ENCODE measurements around the gene PTPRG. TPM values are rescaled to one million over a fixed set of nuclear protein-coding genes. Genes with fewer than 3 reads are reported as not detected.

The PTPRG gene
- total and polyA plus RNA-seq, 2 donors (not counting 3 experiments of a cell fraction or from before 2014, with no cell fraction given), result 8.9 to 39.1 TPM

- no peaks in the 10 kb centered on the region for H3K4me1 ChIP-seq (ENCODE audit: control insufficient read depth, extremely low read depth, insufficient read depth, low read length)
- no peak overlapping the region for H3K4me2 ChIP-seq (ENCODE audit: insufficient read depth, low read length)
- H2AFZ ChIP-seq (ENCODE audit: low read depth, low read length), result no peak overlapping the region
- no peaks in the 10 kb centered on the region for H3K79me2 ChIP-seq (ENCODE audit: control insufficient read depth, insufficient read depth, low read length)
- no peak for DNase-seq (ENCODE audit: low read depth, low spot score)
- no peaks in the 10 kb centered on the region for H3K9me1 ChIP-seq (replicated peaks; ENCODE audit: control insufficient read depth, extremely low read depth, insufficient read depth, low read length)
- POLR2A ChIA-PET, result no interaction called here
- no peaks in the 10 kb centered on the region for H3K9me3 ChIP-seq (replicated peaks; ENCODE audit: control insufficient read depth, insufficient read depth, low read length)
- H3K9ac ChIP-seq (replicated peaks; ENCODE audit: extremely low read depth, insufficient read depth, low read length), result no peak overlapping the region
- CTCF ChIA-PET, result no interaction called here
- no peaks in the 10 kb centered on the region for H3K36me3 ChIP-seq (ENCODE audit: control insufficient read depth in 2 of 2, extremely low read depth in 1 of 2, insufficient read depth in 2 of 2, low read length in 2 of 2)
- no peak overlapping the region for H3K27ac ChIP-seq (ENCODE audit: insufficient read depth, low read depth, low read length)
- no peak for FAIRE-seq
- peaks cover 2% of the 10 kb centered on the region in 2 experiments for H3K27me3 ChIP-seq (ENCODE audit: control insufficient read depth in 2 of 2, insufficient read depth in 2 of 2, low read length in 2 of 2)
- intact Hi-C loops (cut with micrococcal nuclease) (no loop called here), dilution Hi-C loops (cut with MboI; ENCODE audit: extremely low pct_ligation_motif_present, low sequenced_read_pairs) (no loop called here)
- BruUV-seq (replicated peaks), result no TSS peak
- TF ChIP-seq JUN (IDR thresholded peaks at IDR 0.05; ENCODE audit: borderline replicate concordance, insufficient read depth, insufficient read length, low read depth), result no peak
- no peak for TF ChIP-seq GATA2 (IDR thresholded peaks at IDR 0.05; ENCODE audit: insufficient read depth, insufficient read length, low read depth, low read length)
- no peak for TF ChIP-seq POLR2A (IDR thresholded peaks at IDR 0.05; ENCODE audit: low read depth, low read length)
- no peak for TF ChIP-seq CTCF (IDR thresholded peaks at IDR 0.05; ENCODE audit: extremely low read depth in 1 of 2, insufficient read depth in 1 of 2, low read depth in 1 of 2, low read length in 2 of 2)
- no peak for TF ChIP-seq POLR2AphosphoS5 (IDR thresholded peaks at IDR 0.05; ENCODE audit: insufficient read depth, low read depth, low read length)
- TF ChIP-seq EZH2 (IDR thresholded peaks at IDR 0.05; ENCODE audit: borderline replicate concordance, low read depth, low read length, severe bottlenecking), result no peak
- TF ChIP-seq MAX (IDR thresholded peaks at IDR 0.05; ENCODE audit: insufficient read depth, insufficient read length), result no peak
- no peak for TF ChIP-seq FOS (IDR thresholded peaks at IDR 0.05; ENCODE audit: borderline replicate concordance, insufficient read depth, low read length)
- TF ChIP-seq MYC (IDR thresholded peaks at IDR 0.05; ENCODE audit: low read depth, low read length), result no peak
- H4K20me1 ChIP-seq (replicated peaks; ENCODE audit: control insufficient read depth, extremely low read depth, insufficient read depth, low read length), result no peaks in the 10 kb centered on the region
- no peak overlapping the region for H3K4me3 ChIP-seq (replicated peaks in 1 of 3; ENCODE audit: insufficient read depth in 1 of 3, low read depth in 1 of 3, low read length in 3 of 3)
These were observed 782.4 kb downstream of the PTPRG start for GRCh38 chr3:62343755-62344154.

Small RNAs within 50 kb of the gene (small RNA-seq; reads per million reads assigned to genes)
- gene RF00019 (ENCODE audit: insufficient read depth, insufficient read length, low read depth, low replicate concordance), result not detected
- gene RNU2-10P (ENCODE audit: insufficient read depth, insufficient read length, low read depth, low replicate concordance), result not detected
